Type B pancreatic cell (in vitro differentiated cells): ENCODE measurements around the gene TDO2. TPM values are rescaled to one million over a fixed set of nuclear protein-coding genes. Genes with fewer than 3 reads are reported as not detected.

Experiments used
- DNase-seq: peaks from one replicate; pipeline ENCODE4 v3.0.0; 2021; ENCODE audit warnings: mixed read lengths; ENCODE audit not compliant: unreplicated experiment; ENCODE audit errors: extremely low spot score
- H3K27ac Mint-ChIP-seq: 2 replicates; pipeline ENCODE4 v1.8.0; 2021; ENCODE audit warnings: mild to moderate bottlenecking, mixed read lengths
- H3K27me3 Mint-ChIP-seq: 2 replicates; pipeline ENCODE4 v1.8.0; 2021; ENCODE audit warnings: mixed read lengths
- H3K36me3 Mint-ChIP-seq: 2 replicates; pipeline ENCODE4 v1.8.0; 2021; ENCODE audit warnings: mixed read lengths
- H3K4me1 Mint-ChIP-seq: one replicate; pipeline ENCODE4 v1.8.0; 2021; ENCODE audit warnings: mixed read lengths; ENCODE audit not compliant: unreplicated experiment
- H3K4me3 Mint-ChIP-seq: 2 replicates; pipeline ENCODE4 v1.8.0; 2021; ENCODE audit warnings: mild to moderate bottlenecking, mixed read lengths
- H3K9me3 Mint-ChIP-seq: 2 replicates; pipeline ENCODE4 v1.8.0; 2021; ENCODE audit warnings: mixed read lengths
- CTCF ChIP-seq: fragments of 200-600 bp; sonication (generic); conservative IDR thresholded peaks from 2 replicates; pipeline ENCODE4 v1.5.0; 2021; ENCODE audit warnings: antibody characterized with exemption, mild to moderate bottlenecking
- total RNA-seq: library from RNA; stranded (reverse); gene quantifications from 2 replicates; pipeline ENCODE4 v1.2.1, GENCODE V29; 2021; ENCODE audit warnings: low replicate concordance

The TDO2 gene
- total RNA-seq, 1 donor from 2014 or later, result 10.6 TPM

- no peak for TF ChIP-seq CTCF
- H3K4me1 Mint-ChIP-seq, result peaks cover 18% of the 10 kb centered on the region
- H3K27me3 Mint-ChIP-seq, result no peaks in the 10 kb centered on the region
- peaks cover 11% of the 10 kb centered on the region for H3K9me3 Mint-ChIP-seq
- peak overlapping the region; percentile 20 for H3K4me3 Mint-ChIP-seq
- H3K36me3 Mint-ChIP-seq, result peaks cover 7% of the 10 kb centered on the region
- no peak overlapping the region for H3K27ac Mint-ChIP-seq
- DNase-seq, result no peak
Observed at GRCh38 chr4:155899891-155900290, 3.6 kb upstream of the TDO2 start.

- Mint-ChIP-seq H3K4me3 (no peak overlapping the region), H3K9me3 (peaks cover 11% of the 10 kb centered on the region), H3K36me3 (peaks cover 7% of the 10 kb centered on the region), H3K27ac (no peak overlapping the region), H3K4me1 (peaks cover 18% of the 10 kb centered on the region), H3K27me3 (no peaks in the 10 kb centered on the region)
- DNase-seq, result no peak
- no peak for TF ChIP-seq CTCF
Observed at GRCh38 chr4:155900381-155900780, 3.1 kb upstream of the TDO2 start.

GRCh38 chr4:155901013-155901412, 2.5 kb upstream of the TDO2 start:
- peaks cover 18% of the 10 kb centered on the region for H3K4me1 Mint-ChIP-seq
- no peaks in the 10 kb centered on the region for H3K27me3 Mint-ChIP-seq
- H3K36me3 Mint-ChIP-seq, result peaks cover 7% of the 10 kb centered on the region

GRCh38 chr4:155904331-155904730, 835 bp downstream of the TDO2 start:
- no peaks in the 10 kb centered on the region for H3K36me3 Mint-ChIP-seq
- peaks cover 28% of the 10 kb centered on the region for H3K4me1 Mint-ChIP-seq
- DNase-seq, result no peak
- H3K9me3 Mint-ChIP-seq, result no peaks in the 10 kb centered on the region
- H3K27ac Mint-ChIP-seq, result no peak overlapping the region
- TF ChIP-seq CTCF, result no peak
- H3K4me3 Mint-ChIP-seq, result no peak overlapping the region
- no peaks in the 10 kb centered on the region for H3K27me3 Mint-ChIP-seq

More at GRCh38 chr4:155901013-155901412, 2.5 kb upstream of the TDO2 start:
- no peak for DNase-seq
- H3K4me3 Mint-ChIP-seq, result no peak overlapping the region
- H3K27ac Mint-ChIP-seq, result no peak overlapping the region
- peaks cover 11% of the 10 kb centered on the region for H3K9me3 Mint-ChIP-seq
- no peak for TF ChIP-seq CTCF

- H3K36me3 Mint-ChIP-seq, result no peaks in the 10 kb centered on the region
- peaks cover 14% of the 10 kb centered on the region for H3K4me1 Mint-ChIP-seq
- no peaks in the 10 kb centered on the region for H3K9me3 Mint-ChIP-seq
- H3K27ac Mint-ChIP-seq, result no peak overlapping the region
- no peak for DNase-seq
- TF ChIP-seq CTCF, result no peak
- no peaks in the 10 kb centered on the region for H3K27me3 Mint-ChIP-seq
- no peak overlapping the region for H3K4me3 Mint-ChIP-seq
Observed at GRCh38 chr4:155906554-155907247, 3.2 kb downstream of the TDO2 start.
